GM12878 (cell line): Measurements from ENCODE around the gene GNAO1. TPM values are rescaled to one million over a fixed set of nuclear protein-coding genes. Genes with fewer than 3 reads are reported as not detected.

Experiments used
- CBFB ChIP-seq: IDR thresholded peaks from 2 replicates; pipeline ENCODE4 v1.6.1; 2016; ENCODE audit warnings: antibody characterized with exemption, low read depth
- CHD4 ChIP-seq: fragments of 200-600 bp; sonication (generic); IDR thresholded peaks from 2 replicates; pipeline ENCODE4 v1.6.1; 2016; ENCODE audit warnings: mild to moderate bottlenecking
- CREM ChIP-seq: IDR thresholded peaks from 2 replicates; pipeline ENCODE4 v1.6.1; 2014; ENCODE audit warnings: antibody characterized with exemption, low read depth
- E2F8 ChIP-seq: fragments of 450-650 bp; IDR thresholded peaks from 2 replicates; pipeline ENCODE4 v1.6.1; 2018; ENCODE audit warnings: mild to moderate bottlenecking, low read depth, moderate library complexity; ENCODE audit not compliant: partially characterized antibody
- E4F1 ChIP-seq: fragments of 450-650 bp; IDR thresholded peaks from 2 replicates; pipeline ENCODE4 v1.6.1; 2018; ENCODE audit warnings: borderline replicate concordance, mild to moderate bottlenecking; ENCODE audit not compliant: partially characterized antibody
- EED ChIP-seq: sonication (generic); IDR thresholded peaks from 2 replicates; pipeline ENCODE4 v1.6.1; 2016; ENCODE audit warnings: antibody characterized with exemption, low read depth
- FOS ChIP-seq: IDR thresholded peaks from 3 replicates; pipeline ENCODE4 v1.6.1; 2011; ENCODE audit warnings: borderline replicate concordance; ENCODE audit not compliant: insufficient read length; ENCODE audit errors: extremely low read depth
- GATAD2B ChIP-seq: fragments of 450-650 bp; conservative IDR thresholded peaks from 2 replicates; pipeline ENCODE4 v1.6.1; 2017; ENCODE audit warnings: low read depth, mild to moderate bottlenecking, moderate library complexity
- HDGF ChIP-seq: fragments of 450-650 bp; IDR thresholded peaks from 2 replicates; pipeline ENCODE4 v1.6.1; 2016; ENCODE audit warnings: antibody characterized with exemption
- NRF1 ChIP-seq: conservative IDR thresholded peaks from 2 replicates; pipeline ENCODE4 v1.6.1; 2011; ENCODE audit warnings: mild to moderate bottlenecking, low read depth, low read length, improper control_type of control experiment
- POLR2A ChIP-seq: IDR thresholded peaks from 2 replicates; pipeline ENCODE4 v1.6.1; 2011; ENCODE audit warnings: low read depth, mild to moderate bottlenecking, low read length
- RAD21 ChIP-seq: IDR thresholded peaks from 2 replicates; pipeline ENCODE4 v1.6.1; 2011; ENCODE audit warnings: mild to moderate bottlenecking, low read depth, low read length, moderate library complexity; ENCODE audit not compliant: insufficient read depth
- RUNX3 ChIP-seq: IDR thresholded peaks from 2 replicates; pipeline ENCODE4 v1.6.1; 2012; ENCODE audit warnings: low read length, inconsistent platforms
- SMC3 ChIP-seq: IDR thresholded peaks from 2 replicates; pipeline ENCODE4 v1.6.1; 2011; ENCODE audit warnings: low read length, improper control_type of control experiment, borderline replicate concordance
- STAT1 ChIP-seq: fragments of 450-650 bp; conservative IDR thresholded peaks from 2 replicates; pipeline ENCODE4 v1.6.1; 2014; ENCODE audit warnings: antibody characterized with exemption, mild to moderate bottlenecking
- SUPT20H ChIP-seq: IDR thresholded peaks from 2 replicates; pipeline ENCODE4 v1.6.1; 2011; ENCODE audit warnings: low read depth, mild to moderate bottlenecking, low read length, moderate library complexity, borderline replicate concordance; ENCODE audit not compliant: control insufficient read depth
- TBL1XR1 ChIP-seq: IDR thresholded peaks from 2 replicates; pipeline ENCODE4 v1.6.1; 2012; ENCODE audit warnings: low read depth, low read length, improper control_type of control experiment
- USF2 ChIP-seq: IDR thresholded peaks from 2 replicates; pipeline ENCODE4 v1.6.1; 2011; ENCODE audit warnings: low read depth, low read length, improper control_type of control experiment, borderline replicate concordance
- ZBTB40 ChIP-seq: fragments of 450-650 bp; IDR thresholded peaks from 2 replicates; pipeline ENCODE4 v1.6.1; 2016; ENCODE audit warnings: mild to moderate bottlenecking, moderate library complexity, borderline replicate concordance
- ZNF207 ChIP-seq: fragments of 450-650 bp; IDR thresholded peaks from 2 replicates; pipeline ENCODE4 v1.6.1; 2014; ENCODE audit warnings: antibody characterized with exemption, mild to moderate bottlenecking, borderline replicate concordance
- ZNF217 ChIP-seq: fragments of 450-650 bp; IDR thresholded peaks from 2 replicates; pipeline ENCODE4 v1.6.1; 2017; ENCODE audit warnings: antibody characterized with exemption, mild to moderate bottlenecking
- polyA plus RNA-seq, 11 experiments: library from polyadenylated mRNA; depleted of rRNA in 4 of 11; unstranded in 6 of 11; stranded (reverse) in 5 of 11; fragments of >200 nt; fragmentation: Nextera tagmentation in 4 of 11; fragmentation: Illumina TruSeq in 1 of 11; extraction: Ambion mirVana in 4 of 11; extraction: Trizol in 1 of 11; gene quantifications; 1 replicate in 1 of 11; 2 replicates in 10 of 11; pipeline versions ENCODE4 v1.2.1 to v1.2.3, GENCODE V29; 2011 to 2016; ENCODE audit warnings: inconsistent platforms in 2 of 11, missing spikeins in 2 of 11, low read depth in 1 of 11
- total RNA-seq, 4 experiments: library from RNA; depleted of rRNA in 3 of 4; stranded (reverse); fragments of >200 nt in 3 of 4; fragmentation: Illumina TruSeq in 1 of 4; extraction: Trizol in 1 of 4; gene quantifications; 2 replicates each; pipeline versions ENCODE4 v1.2.1 to v1.2.3, GENCODE V29; 2013 to 2021
- TF ChIP-seq, protein P1 (sequence below): IDR thresholded peaks from 2 replicates; pipeline ENCODE4 v1.6.1; 2012; ENCODE audit warnings: low read depth, low read length, improper control_type of control experiment

The GNAO1 gene
- total and polyA plus RNA-seq, 10 of the 15 experiments (the other 5 are each of a cell fraction or from before 2014, with no cell fraction given), result 0.05 to 0.28 (median 0.14) TPM; not detected in 6

DNA sequence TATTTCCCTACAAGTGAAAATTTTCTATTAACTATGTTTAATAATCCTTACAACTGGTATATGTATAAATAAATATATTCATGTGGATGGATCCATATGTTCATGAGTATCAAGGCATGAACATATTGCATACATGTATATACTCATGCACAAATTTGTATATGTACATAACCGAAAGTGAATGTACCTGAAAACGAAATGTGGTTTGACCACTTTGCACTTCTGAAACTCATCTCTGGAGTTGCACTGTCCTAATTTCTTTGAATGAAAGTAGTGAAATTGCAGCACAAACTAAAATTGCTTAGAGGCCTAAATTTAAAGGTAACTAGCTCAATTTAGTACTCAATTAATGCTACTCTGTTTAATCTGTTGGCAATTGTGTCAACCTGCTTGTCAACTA, 27.4 kb upstream of the GNAO1 start (continued):
- TF ChIP-seq E2F8 (no peak), SMC3 (no peak), STAT1 (no peak), CBFB (no peak), RUNX3 (peak; percentile 84), NRF1 (no peak), CHD4 (no peak), POLR2A (no peak), RAD21 (no peak), E4F1 (no peak), HDGF (no peak), SUPT20H (no peak), TBL1XR1 (0 out of 2 replicates have a peak, but pooled peaks have one; percentile 19), FOS (no peak), ZNF217 (no peak), EED (no peak), ZBTB40 (no peak), CREM (no peak), GATAD2B (no peak), USF2 (no peak), ZNF207 (no peak)
- TF ChIP-seq, protein P1, sequence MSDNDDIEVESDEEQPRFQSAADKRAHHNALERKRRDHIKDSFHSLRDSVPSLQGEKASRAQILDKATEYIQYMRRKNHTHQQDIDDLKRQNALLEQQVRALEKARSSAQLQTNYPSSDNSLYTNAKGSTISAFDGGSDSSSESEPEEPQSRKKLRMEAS, result no peak
